Suprapubic skin (tissue), 4 donors: ENCODE results near the gene GJC2. TPM values are rescaled to one million over a fixed set of nuclear protein-coding genes. Genes with fewer than 3 reads are reported as not detected.

ENCODE experiments used
- DNase-seq, 2 donors: peaks; one replicate each; pipeline ENCODE4 v3.0.0-alpha.2; 2019; ENCODE audit warnings: low spot score in 2 of 2
- H3K27ac ChIP-seq: fragments of 200-600 bp; sonication (generic); one replicate; pipeline ENCODE4 v1.5.1; 2019
- H3K27me3 ChIP-seq: fragments of 200-600 bp; sonication (generic); one replicate; pipeline ENCODE4 v1.5.1; 2019
- H3K36me3 ChIP-seq: fragments of 200-600 bp; sonication (generic); one replicate; pipeline ENCODE4 v1.5.1; 2019
- H3K4me1 ChIP-seq: fragments of 200-600 bp; sonication (generic); one replicate; pipeline ENCODE4 v1.5.1; 2019
- H3K4me3 ChIP-seq: fragments of 200-600 bp; sonication (generic); one replicate; pipeline ENCODE4 v1.5.1; 2019; ENCODE audit warnings: mild to moderate bottlenecking
- H3K9me3 ChIP-seq: fragments of 200-600 bp; sonication (generic); one replicate; pipeline ENCODE4 v1.5.1; 2019
- EP300 ChIP-seq: sonication (generic); formaldehyde crosslinking; IDR thresholded peaks from one replicate; pipeline ENCODE4 v1.6.1; 2017; ENCODE audit warnings: antibody characterized with exemption
- POLR2A ChIP-seq, 2 donors: fragments of 450-650 bp; IDR thresholded peaks; one replicate each; pipeline ENCODE4 v1.6.1; 2017; ENCODE audit warnings: antibody characterized with exemption in 2 of 2, mild to moderate bottlenecking in 2 of 2, moderate library complexity in 2 of 2
- POLR2AphosphoS5 ChIP-seq, 3 donors: sonication (generic); formaldehyde crosslinking; IDR thresholded peaks; one replicate each; pipeline ENCODE4 v1.6.1; 2017; ENCODE audit warnings: antibody characterized with exemption in 3 of 3
- WGBS: methylation state at CpG from one replicate; pipeline ENCODE4 v1.1.5; 2018; 5-methylcytosine and 5-hydroxymethylcytosine counted together
- total RNA-seq, 4 donors: library from RNA; depleted of rRNA; stranded (reverse); fragments of >200 nt; gene quantifications; one replicate each; pipeline ENCODE4 v1.1.0, GENCODE V29; 2016
- TF ChIP-seq, protein P1 (sequence below), 2 donors: fragments of 200-600 bp in 1 of 2; fragments of 450-650 bp in 1 of 2; sonication (generic) in 1 of 2; IDR thresholded peaks; one replicate each; pipeline ENCODE4 v1.5.1; 2016 to 2019; ENCODE audit warnings: antibody characterized with exemption in 2 of 2, mild to moderate bottlenecking in 1 of 2, moderate library complexity in 1 of 2

Gene GJC2
- total RNA-seq, 4 donors from 2014 or later = 2.5 to 3.6 (median 3.0) TPM

DNA sequence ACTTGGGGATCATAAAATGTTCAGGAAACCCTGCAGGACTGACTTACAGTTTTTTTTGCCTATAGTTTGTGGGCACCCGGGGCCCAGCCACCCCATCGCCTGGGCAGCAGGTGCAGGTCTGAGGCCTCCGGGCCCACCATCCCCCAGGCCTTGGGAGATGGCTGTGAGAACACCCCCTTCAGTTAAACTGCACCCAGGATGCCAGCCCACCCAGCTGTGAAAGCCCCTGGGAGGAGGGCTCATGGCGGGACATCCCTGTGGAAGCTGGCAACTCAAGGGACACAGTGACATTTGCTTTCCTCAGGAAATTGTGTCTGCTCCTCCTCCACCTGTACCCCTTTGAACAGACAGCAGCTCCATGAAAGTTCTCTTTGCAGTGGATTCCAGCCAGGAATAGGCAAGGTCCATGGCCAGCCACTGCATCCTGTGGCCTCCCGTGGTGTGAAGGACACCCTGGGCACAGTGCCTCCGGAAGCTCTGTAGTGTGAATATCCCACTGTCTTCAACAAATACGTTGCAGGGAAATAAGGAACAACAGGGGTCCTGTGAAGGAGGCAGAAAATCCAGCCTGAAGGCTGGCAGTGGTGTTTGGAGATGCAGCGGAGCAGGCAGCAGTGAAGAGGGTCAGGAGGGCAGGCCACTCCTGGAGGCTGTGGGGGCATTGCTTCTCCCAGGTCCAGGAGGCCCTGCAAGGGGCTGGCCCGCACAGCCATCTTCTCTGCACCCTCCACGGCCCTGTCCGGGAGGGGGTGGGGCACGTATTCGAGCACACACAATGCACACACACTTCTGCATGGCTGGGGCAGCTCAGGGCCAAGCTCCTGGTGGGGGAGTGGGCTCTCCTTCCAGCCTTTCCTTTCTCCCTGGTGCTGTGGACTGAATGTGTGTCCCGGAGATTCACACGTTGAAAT is 56.1 kb downstream of the GJC2 start:
- H3K27me3 ChIP-seq = peaks cover 8% of the 10 kb centered on the region
- DNase-seq = peak; percentile 38 to 58
- no peak overlapping the region for H3K27ac ChIP-seq
- TF ChIP-seq POLR2AphosphoS5 (IDR thresholded peaks at IDR 0.05) (no peak), POLR2A (IDR thresholded peaks at IDR 0.05) (no peak), EP300 (no peak)
- TF ChIP-seq, protein P1, sequence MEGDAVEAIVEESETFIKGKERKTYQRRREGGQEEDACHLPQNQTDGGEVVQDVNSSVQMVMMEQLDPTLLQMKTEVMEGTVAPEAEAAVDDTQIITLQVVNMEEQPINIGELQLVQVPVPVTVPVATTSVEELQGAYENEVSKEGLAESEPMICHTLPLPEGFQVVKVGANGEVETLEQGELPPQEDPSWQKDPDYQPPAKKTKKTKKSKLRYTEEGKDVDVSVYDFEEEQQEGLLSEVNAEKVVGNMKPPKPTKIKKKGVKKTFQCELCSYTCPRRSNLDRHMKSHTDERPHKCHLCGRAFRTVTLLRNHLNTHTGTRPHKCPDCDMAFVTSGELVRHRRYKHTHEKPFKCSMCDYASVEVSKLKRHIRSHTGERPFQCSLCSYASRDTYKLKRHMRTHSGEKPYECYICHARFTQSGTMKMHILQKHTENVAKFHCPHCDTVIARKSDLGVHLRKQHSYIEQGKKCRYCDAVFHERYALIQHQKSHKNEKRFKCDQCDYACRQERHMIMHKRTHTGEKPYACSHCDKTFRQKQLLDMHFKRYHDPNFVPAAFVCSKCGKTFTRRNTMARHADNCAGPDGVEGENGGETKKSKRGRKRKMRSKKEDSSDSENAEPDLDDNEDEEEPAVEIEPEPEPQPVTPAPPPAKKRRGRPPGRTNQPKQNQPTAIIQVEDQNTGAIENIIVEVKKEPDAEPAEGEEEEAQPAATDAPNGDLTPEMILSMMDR (IDR thresholded peaks at IDR 0.05) = no peak
- peaks cover 5% of the 10 kb centered on the region for H3K4me1 ChIP-seq
- H3K36me3 ChIP-seq = no peaks in the 10 kb centered on the region
- no peaks in the 10 kb centered on the region for H3K9me3 ChIP-seq
- 45% methylated on average over 12 of the region's 15 CpGs for WGBS
- H3K4me3 ChIP-seq = no peak overlapping the region

DNA sequence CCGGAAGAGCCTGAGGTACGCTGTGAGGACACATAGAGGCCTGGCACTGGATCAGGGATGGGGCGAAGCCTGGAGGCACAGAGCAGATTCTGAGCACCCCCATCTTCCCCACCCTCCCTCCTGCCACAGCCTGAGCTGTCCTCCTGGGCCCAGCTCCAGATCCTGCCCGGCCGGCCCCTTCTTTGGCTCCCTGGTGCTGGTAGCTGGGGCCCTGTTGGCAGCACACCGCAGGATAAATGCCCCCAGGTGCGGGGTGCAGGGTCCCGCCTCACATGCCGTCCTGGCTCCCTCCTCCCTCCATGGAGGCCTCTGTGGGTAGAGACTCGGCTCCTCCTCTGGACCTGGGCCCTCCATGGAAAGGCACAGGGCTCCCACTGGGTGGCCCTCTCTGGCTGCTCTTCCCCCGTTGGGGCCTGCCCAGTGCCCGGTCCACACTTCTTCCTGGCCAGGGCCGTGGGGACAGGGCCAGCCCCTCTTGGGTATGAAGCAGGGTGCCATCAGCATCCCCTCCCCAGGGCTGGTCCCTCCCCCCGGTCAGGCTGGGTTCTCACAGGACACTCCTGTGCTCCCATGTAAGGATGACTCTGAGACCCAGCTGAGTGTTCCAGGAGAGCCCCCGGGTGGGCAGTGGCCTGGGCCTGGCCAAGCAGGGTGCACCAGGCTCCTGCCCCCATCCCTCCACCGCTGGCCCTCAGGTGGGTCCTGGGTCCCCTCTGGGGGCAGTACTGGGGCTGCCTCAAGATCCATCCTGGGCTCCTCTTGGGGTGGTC is 57.0 kb downstream of the GJC2 start:
- WGBS = 57% methylated on average over 8 of the region's 16 CpGs

GRCh38 chr1:228207381-228207810 is 57.7 kb downstream of the GJC2 start:
- Histone ChIP-seq H3K36me3 (no peaks in the 10 kb centered on the region), H3K27me3 (peaks cover 14% of the 10 kb centered on the region), H3K4me1 (peaks cover 6% of the 10 kb centered on the region), H3K9me3 (no peaks in the 10 kb centered on the region), H3K4me3 (no peak overlapping the region), H3K27ac (no peak overlapping the region)
- 77% methylated on average over 3 of the region's 8 CpGs for WGBS
- DNase-seq = peak; percentile 58 to 75
- no peak for TF ChIP-seq POLR2A (IDR thresholded peaks at IDR 0.05)

More for the DNA sequence above, 57.0 kb downstream of the GJC2 start:
- H3K4me3 ChIP-seq = no peak overlapping the region
- peak; percentile 55 to 75 for DNase-seq
- H3K9me3 ChIP-seq = no peaks in the 10 kb centered on the region
- peaks cover 8% of the 10 kb centered on the region for H3K27me3 ChIP-seq
- TF ChIP-seq POLR2A (IDR thresholded peaks at IDR 0.05) (no peak), EP300 (no peak), POLR2AphosphoS5 (IDR thresholded peaks at IDR 0.05) (no peak)
- TF ChIP-seq, protein P1 (IDR thresholded peaks at IDR 0.05) = no peak
- H3K36me3 ChIP-seq = no peaks in the 10 kb centered on the region
- H3K27ac ChIP-seq = no peak overlapping the region
- peaks cover 5% of the 10 kb centered on the region for H3K4me1 ChIP-seq

DNA sequence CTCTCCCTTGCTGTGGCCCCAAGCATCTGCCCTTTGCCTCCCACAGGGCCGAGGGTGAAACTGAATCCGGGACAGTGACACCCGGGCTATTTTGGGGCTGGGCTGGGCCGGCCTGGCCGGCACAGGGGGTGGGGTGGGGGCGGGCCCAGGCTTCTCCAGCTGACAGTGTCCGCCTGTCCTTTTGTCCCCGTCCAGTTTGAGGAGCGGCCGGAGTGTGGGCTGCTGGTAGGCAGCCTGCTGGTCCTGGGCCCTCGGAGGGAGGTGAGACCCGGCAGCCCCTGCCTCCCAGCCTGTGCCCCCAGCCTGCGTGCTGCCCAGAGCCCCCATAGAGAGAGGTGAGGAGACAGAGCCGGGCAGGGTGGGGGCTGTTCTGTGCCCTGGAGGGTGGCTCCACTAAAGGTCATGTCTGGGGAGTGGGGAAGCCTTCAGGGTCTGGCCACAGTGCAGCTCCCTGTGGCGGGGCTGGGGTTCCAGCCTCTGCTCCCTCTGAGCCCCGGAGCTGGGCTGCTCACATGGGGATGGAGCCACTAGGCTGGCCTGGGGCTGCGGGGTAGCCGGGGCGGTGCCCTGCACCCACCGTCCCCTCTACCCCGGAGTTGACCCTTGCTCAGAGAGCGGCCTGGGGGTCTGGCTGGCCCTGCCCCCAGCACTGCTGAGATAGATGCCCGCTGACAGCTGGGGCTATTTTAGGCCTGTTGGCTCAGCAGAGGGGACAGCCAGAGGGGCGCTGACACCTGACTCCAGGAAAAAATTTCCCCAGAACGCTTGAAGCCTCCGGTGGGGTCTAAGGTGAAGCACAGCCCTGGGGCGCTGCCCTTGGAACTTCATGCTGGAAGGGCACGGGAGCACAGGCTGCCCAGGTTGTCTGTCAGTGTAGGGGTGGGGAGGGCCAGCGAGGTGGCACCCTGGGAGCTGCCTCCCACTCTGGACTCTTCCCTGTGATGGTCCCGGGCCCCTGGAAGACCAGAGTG is 58.4 kb downstream of the GJC2 start, which contains the start of gene OBSCN:
Gene OBSCN, plus strand, starts transcription at position 194 of the 971 bp plus-strand sequence. CDS start 3,740 bp downstream, outside the sequence.
- 88% methylated on average over 1 of the region's 30 CpGs for WGBS
- DNase-seq = peak; percentile 47 to 75
- H3K27me3 ChIP-seq = peaks cover 18% of the 10 kb centered on the region

More for the DNA sequence above, 58.4 kb downstream of the GJC2 start, which contains the start of gene OBSCN:
- Histone ChIP-seq H3K27ac (no peak within 1 kb of the TSS), H3K4me1 (peaks cover 14% of the 10 kb centered on the region), H3K9me3 (no peaks in the 10 kb centered on the region), H3K4me3 (no peak within 1 kb of the TSS), H3K36me3 (no peaks in the 10 kb centered on the region)
- TF ChIP-seq POLR2A (IDR thresholded peaks at IDR 0.05) = no peak
- TF ChIP-seq EP300 = no peak
- TF ChIP-seq, protein P1 (IDR thresholded peaks at IDR 0.05) = no peak
- no peak for TF ChIP-seq POLR2AphosphoS5 (IDR thresholded peaks at IDR 0.05)
